ENCODE results near the gene NOL11.
A peak's percentile ranks its signal among the peaks of the same experiment; 100 is the strongest.

NOL11 gene

DNA sequence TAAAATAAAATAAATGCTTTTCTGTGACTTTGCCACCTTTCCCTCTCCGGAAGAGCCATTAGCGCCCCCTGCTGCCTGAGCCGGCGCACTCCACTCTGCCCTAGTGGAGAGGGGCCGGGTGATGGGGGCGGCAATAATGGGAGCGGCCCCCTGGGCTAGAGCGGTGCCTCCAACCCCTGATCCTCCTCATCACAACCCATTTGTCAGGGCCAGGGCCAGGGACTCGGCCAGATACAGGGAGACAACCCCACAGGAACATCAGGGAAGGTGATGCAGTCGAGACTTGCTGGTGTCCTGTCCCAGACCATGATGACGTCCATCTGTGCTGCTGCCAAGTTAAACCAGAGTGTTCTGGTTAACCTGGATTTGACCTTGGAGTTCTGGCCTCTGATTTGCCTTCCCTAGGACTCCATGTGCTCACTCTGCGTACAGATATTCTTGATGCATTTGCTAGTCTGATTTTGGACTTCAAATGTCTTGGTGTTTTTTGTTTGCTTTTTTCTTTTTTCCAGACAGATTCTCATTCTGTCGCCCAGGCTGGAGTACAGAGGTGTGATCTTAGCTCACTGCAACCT is 61.4 kb downstream of the NOL11 start:
- Histone ChIP-seq H3K4me1 (ENCODE audit: control insufficient read depth, insufficient read depth, low read length) (peaks cover 3% of the 10 kb centered on the region; the same call in 1 of the 2 replicates), H3K36me3 (ENCODE audit: control insufficient read depth in 2 of 2, insufficient read depth in 1 of 2, low read length in 2 of 2) (no peaks in the 10 kb centered on the region; a peak in 1 of 3 replicates), H3K4me3 (ENCODE audit: low read depth, low read length) (no peak overlapping the region), H3K27ac (ENCODE audit: extremely low read depth, low read depth, low read length) (no peak overlapping the region), H3K9me3 (ENCODE audit: control insufficient read depth, insufficient read depth, low read depth, low read length) (no peaks in the 10 kb centered on the region)
- CTCF ChIA-PET: interaction anchor here (0.6 to 1.5 kb wide), 12 partner anchors 9 to 736 kb away, joined by 3 to 7 read pairs (median 3); no protein-coding TSS in a partner anchor
- POLR2A ChIA-PET: no interaction called here
- TF ChIP-seq ZNF701 (tag by site-specific recombination; IDR thresholded peaks at IDR 0.05) (no peak), KLF8 (tag by site-specific recombination; IDR thresholded peaks at IDR 0.05) (0 out of 2 replicates have a peak, but pooled peaks have one; percentile 14), GLIS2 (tag by site-specific recombination; IDR thresholded peaks at IDR 0.05) (peak; percentile 67), ZBTB17 (tag by site-specific recombination; IDR thresholded peaks at IDR 0.05) (peak; percentile 72), ZNF518A (tag by site-specific recombination; conservative IDR thresholded peaks at IDR 0.05; ENCODE audit: low read depth) (no peak), ZNF654 (tag by site-specific recombination; IDR thresholded peaks at IDR 0.05; ENCODE audit: low read depth) (peak; percentile 80), SP3 (tag by site-specific recombination; IDR thresholded peaks at IDR 0.05) (0 out of 2 replicates have a peak, but pooled peaks have one; percentile 23), ZNF548 (tag by site-specific recombination; IDR thresholded peaks at IDR 0.05) (no peak), CTCF (tag by site-specific recombination; IDR thresholded peaks at IDR 0.05) (peak; percentile 59), ZBTB20 (tag by site-specific recombination; IDR thresholded peaks at IDR 0.05) (peak; percentile 18; the same call in 1 of the 2 replicates), GFI1B (tag by site-specific recombination; IDR thresholded peaks at IDR 0.05) (0 out of 2 replicates have a peak, but pooled peaks have one; percentile 13), ZNF600 (tag by site-specific recombination; IDR thresholded peaks at IDR 0.05) (peak; percentile 77), PATZ1 (tag by site-specific recombination; IDR thresholded peaks at IDR 0.05) (peak; percentile 88)
- TF ChIP-seq, protein P1, sequence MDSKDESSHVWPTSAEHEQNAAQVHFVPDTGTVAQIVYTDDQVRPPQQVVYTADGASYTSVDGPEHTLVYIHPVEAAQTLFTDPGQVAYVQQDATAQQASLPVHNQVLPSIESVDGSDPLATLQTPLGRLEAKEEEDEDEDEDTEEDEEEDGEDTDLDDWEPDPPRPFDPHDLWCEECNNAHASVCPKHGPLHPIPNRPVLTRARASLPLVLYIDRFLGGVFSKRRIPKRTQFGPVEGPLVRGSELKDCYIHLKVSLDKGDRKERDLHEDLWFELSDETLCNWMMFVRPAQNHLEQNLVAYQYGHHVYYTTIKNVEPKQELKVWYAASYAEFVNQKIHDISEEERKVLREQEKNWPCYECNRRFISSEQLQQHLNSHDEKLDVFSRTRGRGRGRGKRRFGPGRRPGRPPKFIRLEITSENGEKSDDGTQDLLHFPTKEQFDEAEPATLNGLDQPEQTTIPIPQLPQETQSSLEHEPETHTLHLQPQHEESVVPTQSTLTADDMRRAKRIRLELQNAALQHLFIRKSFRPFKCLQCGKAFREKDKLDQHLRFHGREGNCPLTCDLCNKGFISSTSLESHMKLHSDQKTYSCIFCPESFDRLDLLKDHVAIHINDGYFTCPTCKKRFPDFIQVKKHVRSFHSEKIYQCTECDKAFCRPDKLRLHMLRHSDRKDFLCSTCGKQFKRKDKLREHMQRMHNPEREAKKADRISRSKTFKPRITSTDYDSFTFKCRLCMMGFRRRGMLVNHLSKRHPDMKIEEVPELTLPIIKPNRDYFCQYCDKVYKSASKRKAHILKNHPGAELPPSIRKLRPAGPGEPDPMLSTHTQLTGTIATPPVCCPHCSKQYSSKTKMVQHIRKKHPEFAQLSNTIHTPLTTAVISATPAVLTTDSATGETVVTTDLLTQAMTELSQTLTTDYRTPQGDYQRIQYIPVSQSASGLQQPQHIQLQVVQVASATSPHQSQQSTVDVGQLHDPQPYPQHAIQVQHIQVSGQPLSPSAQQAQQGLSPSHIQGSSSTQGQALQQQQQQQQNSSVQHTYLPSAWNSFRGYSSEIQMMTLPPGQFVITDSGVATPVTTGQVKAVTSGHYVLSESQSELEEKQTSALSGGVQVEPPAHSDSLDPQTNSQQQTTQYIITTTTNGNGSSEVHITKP (tag by site-specific recombination; IDR thresholded peaks at IDR 0.05): peak; percentile 55
- TF ChIP-seq, protein P2, sequence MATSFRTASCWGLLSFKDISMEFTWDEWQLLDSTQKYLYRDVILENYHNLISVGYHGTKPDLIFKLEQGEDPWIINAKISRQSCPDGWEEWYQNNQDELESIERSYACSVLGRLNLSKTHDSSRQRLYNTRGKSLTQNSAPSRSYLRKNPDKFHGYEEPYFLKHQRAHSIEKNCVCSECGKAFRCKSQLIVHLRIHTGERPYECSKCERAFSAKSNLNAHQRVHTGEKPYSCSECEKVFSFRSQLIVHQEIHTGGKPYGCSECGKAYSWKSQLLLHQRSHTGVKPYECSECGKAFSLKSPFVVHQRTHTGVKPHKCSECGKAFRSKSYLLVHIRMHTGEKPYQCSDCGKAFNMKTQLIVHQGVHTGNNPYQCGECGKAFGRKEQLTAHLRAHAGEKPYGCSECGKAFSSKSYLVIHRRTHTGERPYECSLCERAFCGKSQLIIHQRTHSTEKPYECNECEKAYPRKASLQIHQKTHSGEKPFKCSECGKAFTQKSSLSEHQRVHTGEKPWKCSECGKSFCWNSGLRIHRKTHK (tag by site-specific recombination; IDR thresholded peaks at IDR 0.05): no peak
- TF ChIP-seq, protein P3, sequence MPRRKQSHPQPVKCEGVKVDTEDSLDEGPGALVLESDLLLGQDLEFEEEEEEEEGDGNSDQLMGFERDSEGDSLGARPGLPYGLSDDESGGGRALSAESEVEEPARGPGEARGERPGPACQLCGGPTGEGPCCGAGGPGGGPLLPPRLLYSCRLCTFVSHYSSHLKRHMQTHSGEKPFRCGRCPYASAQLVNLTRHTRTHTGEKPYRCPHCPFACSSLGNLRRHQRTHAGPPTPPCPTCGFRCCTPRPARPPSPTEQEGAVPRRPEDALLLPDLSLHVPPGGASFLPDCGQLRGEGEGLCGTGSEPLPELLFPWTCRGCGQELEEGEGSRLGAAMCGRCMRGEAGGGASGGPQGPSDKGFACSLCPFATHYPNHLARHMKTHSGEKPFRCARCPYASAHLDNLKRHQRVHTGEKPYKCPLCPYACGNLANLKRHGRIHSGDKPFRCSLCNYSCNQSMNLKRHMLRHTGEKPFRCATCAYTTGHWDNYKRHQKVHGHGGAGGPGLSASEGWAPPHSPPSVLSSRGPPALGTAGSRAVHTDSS (tag by site-specific recombination; IDR thresholded peaks at IDR 0.05): no peak
